GM10266 (cell line): Measurements from ENCODE around the gene FDX1.

Experiments used
- DNase-seq: peaks from one replicate; pipeline ENCODE4 v3.0.0; 2012; ENCODE audit errors: extremely low spot score
- CTCF ChIP-seq: IDR thresholded peaks from 2 replicates; pipeline ENCODE4 v1.5.1; 2012; ENCODE audit warnings: mild to moderate bottlenecking, low read depth; ENCODE audit not compliant: control insufficient read depth, insufficient read depth; ENCODE audit errors: missing control alignments

FDX1 gene

DNA sequence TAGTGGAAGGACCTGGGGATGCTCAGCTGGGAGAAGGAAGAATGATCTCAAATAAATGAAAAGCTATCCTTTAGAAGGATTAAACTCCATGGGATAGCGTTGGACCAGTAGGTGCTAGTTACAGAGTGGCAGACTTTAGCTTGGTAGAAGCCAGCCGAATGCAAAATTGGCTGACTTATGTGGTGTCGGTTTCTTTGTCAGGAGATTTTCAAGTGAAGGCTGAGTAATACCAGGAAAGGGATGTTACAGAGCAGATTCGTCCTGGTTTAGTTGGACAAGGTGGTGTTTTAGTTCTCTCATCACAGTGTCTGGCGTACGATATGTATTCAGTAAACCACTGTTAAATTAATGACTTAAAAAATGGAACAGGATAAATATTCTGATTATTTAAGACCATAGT lies 26.0 kb downstream of the FDX1 start:
- no peak for DNase-seq
- TF ChIP-seq CTCF: no peak

DNA sequence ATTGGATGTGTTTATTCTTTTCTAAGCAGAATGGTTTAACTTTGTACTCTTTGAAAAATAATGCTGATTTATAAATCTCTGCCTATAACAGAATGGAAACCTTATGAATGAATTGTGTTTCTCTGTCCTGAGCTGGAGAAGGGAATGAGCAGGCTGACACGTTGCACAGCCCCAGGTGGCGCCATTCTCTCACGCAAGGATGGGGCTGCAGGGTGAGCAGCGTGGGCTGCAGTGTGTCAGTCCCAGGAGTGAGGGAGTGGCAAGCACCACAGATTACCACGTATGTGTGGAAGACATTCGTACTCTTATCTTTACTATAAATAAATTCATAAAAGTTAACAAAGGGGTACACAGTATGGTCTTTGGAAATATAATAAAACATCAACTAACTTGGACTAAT lies 33.4 kb downstream of the FDX1 start:
- peak; percentile 56 for TF ChIP-seq CTCF
- DNase-seq: no peak

- TF ChIP-seq CTCF: no peak
- DNase-seq: no peak
Measured at GRCh38 chr11:110465231-110465630, 35.5 kb downstream of the FDX1 start.

DNA sequence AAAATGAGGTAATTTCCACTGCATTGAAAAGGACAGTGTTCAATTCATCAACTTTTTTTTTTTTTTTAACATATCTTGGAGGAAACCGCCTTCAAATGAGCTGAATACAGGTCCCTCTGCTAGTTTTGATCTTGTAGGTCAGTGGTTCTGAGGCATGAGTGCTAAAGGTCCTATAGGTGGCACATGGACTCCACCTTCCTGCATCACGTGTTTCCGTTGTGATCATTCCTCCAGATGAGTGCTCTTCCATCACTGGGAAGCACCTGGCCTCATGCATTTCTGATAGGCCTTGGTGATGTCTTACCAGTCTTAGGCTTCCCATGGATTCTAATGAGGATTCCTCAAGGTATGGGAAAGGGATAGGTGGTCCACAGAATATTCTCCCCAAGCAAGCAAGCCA lies 37.8 kb downstream of the FDX1 start:
- TF ChIP-seq CTCF: no peak
- no peak for DNase-seq

- DNase-seq: no peak
- TF ChIP-seq CTCF: no peak
Measured at GRCh38 chr11:110468121-110468520, 38.4 kb downstream of the FDX1 start.

- no peak for DNase-seq
- no peak for TF ChIP-seq CTCF
Measured at GRCh38 chr11:110469127-110469526, 39.4 kb downstream of the FDX1 start.

GRCh38 chr11:110470716-110471115 lies 41.0 kb downstream of the FDX1 start:
- no peak for DNase-seq
- no peak for TF ChIP-seq CTCF
